ENCODE data around the gene MOG. TPM values are rescaled to one million over a fixed set of nuclear protein-coding genes. Genes with fewer than 3 reads are reported as not detected.

MOG gene
- total RNA-seq, 6 experiments from 2014 or later, result not detected

DNA sequence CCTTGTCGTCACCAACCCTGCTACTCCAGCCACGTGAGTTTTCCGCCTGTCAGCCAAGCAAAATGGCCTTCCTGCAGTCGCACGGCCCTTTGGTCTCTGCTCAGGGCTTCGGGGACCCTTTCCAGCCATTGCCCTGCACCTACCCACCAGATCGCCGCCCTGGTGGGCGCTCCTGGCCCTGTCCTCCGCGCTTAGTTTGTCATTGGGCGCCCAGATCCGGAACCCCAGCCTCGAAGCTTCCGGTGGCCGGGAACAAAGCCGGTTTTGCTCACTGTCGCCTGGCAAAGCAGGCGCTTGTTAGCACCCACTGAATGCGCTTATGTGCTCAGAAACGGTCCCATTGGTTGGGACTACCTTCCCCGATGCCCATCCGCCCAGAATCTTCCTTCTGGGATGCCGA is 23.5 kb downstream of the MOG start:
- H3K27ac Mint-ChIP-seq, result no peak overlapping the region
- H3K27me3 Mint-ChIP-seq (ENCODE audit: insufficient read depth), result peaks cover 2% of the 10 kb centered on the region
- no peak for DNase-seq
- no peaks in the 10 kb centered on the region for H3K9me3 Mint-ChIP-seq
- H3K4me3 Mint-ChIP-seq, result no peak overlapping the region
- TF ChIP-seq, protein P1, sequence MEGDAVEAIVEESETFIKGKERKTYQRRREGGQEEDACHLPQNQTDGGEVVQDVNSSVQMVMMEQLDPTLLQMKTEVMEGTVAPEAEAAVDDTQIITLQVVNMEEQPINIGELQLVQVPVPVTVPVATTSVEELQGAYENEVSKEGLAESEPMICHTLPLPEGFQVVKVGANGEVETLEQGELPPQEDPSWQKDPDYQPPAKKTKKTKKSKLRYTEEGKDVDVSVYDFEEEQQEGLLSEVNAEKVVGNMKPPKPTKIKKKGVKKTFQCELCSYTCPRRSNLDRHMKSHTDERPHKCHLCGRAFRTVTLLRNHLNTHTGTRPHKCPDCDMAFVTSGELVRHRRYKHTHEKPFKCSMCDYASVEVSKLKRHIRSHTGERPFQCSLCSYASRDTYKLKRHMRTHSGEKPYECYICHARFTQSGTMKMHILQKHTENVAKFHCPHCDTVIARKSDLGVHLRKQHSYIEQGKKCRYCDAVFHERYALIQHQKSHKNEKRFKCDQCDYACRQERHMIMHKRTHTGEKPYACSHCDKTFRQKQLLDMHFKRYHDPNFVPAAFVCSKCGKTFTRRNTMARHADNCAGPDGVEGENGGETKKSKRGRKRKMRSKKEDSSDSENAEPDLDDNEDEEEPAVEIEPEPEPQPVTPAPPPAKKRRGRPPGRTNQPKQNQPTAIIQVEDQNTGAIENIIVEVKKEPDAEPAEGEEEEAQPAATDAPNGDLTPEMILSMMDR (IDR thresholded peaks at IDR 0.05), result no peak
- H3K4me1 Mint-ChIP-seq (ENCODE audit: low read depth), result peaks cover 9% of the 10 kb centered on the region; the same call in 1 of the 2 replicates
- H3K36me3 Mint-ChIP-seq (ENCODE audit: low read depth), result no peaks in the 10 kb centered on the region

DNA sequence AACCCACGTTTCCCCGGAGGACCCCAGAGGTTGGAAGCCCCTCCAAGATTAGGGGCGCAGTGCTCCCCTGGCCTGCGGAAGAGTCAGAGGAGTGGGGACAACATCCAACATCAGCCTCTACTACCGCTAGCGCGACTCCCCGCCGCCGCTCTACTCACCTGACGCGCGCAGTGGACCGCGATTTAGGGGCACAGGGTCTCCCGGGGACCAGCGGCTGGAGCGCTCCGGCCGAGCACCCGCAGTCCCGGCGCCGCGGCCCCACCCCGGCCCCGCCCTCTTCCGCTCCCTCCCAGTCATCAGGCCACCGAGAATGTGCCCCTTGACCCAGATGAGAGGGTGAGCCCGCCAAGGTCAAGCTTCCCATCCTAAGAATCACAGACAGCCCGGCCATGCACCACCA is 24.0 kb downstream of the MOG start, which contains the start of gene ZFP57:
Gene ZFP57 (minus strand): TSS at position 249 of the 400 bp plus-strand sequence. CDS start 4,149 bp downstream, outside the sequence.
- no peaks in the 10 kb centered on the region for H3K36me3 Mint-ChIP-seq (ENCODE audit: low read depth)
- DNase-seq, result no peak
- no peak within 1 kb of the TSS for H3K27ac Mint-ChIP-seq
- peaks cover 9% of the 10 kb centered on the region; the same call in 1 of the 2 replicates for H3K4me1 Mint-ChIP-seq (ENCODE audit: low read depth)
- H3K4me3 Mint-ChIP-seq, result no peak within 1 kb of the TSS
- peaks cover 2% of the 10 kb centered on the region for H3K27me3 Mint-ChIP-seq (ENCODE audit: insufficient read depth)
- TF ChIP-seq, protein P1 (IDR thresholded peaks at IDR 0.05), result no peak
- no peaks in the 10 kb centered on the region for H3K9me3 Mint-ChIP-seq

DNA sequence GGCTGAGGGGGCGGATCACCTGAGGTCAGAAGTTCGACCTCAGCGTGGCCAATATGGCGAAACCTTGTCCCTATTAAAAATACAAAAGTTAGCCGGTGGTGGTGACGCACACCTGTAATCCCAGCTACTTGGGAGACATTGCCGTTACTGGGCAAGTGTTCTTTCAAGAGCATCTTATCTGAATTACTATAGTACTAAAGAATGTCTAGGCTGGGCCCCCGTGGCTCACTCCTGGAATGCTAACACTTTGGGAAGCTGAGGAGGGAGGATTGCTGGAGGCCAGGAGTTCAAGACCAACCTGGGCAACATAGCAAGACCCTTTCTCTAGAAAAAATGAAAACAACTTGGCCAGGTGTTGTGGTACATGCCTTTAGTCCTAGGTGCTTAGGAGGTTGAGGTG is 24.9 kb downstream of the MOG start:
- H3K27me3 Mint-ChIP-seq (ENCODE audit: insufficient read depth), result peaks cover 2% of the 10 kb centered on the region
- no peaks in the 10 kb centered on the region for H3K36me3 Mint-ChIP-seq (ENCODE audit: low read depth)
- no peak for DNase-seq
- no peaks in the 10 kb centered on the region for H3K9me3 Mint-ChIP-seq
- no peak overlapping the region for H3K27ac Mint-ChIP-seq
- peaks cover 5% of the 10 kb centered on the region; the same call in 1 of the 2 replicates for H3K4me1 Mint-ChIP-seq (ENCODE audit: low read depth)
- TF ChIP-seq, protein P1 (IDR thresholded peaks at IDR 0.05), result no peak
- no peak overlapping the region for H3K4me3 Mint-ChIP-seq

DNA sequence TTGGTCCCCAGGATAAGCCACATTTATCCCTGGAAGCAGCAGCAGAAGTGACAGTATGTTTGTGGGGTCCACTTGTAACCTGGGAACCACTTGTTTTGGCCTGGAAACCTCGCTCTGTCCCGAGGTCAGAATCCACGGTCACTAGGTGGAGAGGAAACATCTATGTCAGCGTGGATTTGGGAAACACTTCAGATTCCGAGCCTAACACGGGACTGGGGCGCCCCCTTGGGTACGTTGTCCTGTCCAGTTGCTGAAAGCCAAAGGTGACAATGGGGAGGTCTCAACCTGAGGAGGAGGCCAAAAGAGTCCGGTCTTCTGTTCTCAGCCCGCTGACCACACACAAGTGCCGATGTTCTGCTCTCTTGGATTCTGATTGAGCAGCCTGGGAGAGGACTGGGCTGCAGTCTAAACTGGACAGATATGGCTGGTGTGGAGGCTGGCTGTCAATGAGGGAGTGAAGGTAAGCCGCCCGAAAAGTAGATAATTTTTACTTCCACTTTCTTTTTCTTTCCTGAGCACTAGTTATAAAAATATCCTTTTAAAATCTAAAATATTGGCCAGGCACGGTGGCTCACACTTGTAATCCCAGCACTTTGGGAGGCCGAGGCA is 28.9 kb downstream of the MOG start:
- Mint-ChIP-seq H3K27me3 (ENCODE audit: insufficient read depth) (peaks cover 14% of the 10 kb centered on the region), H3K9me3 (no peaks in the 10 kb centered on the region), H3K27ac (no peak overlapping the region), H3K4me3 (no peak overlapping the region), H3K36me3 (ENCODE audit: low read depth) (no peaks in the 10 kb centered on the region), H3K4me1 (ENCODE audit: low read depth) (no peaks in the 10 kb centered on the region)
- TF ChIP-seq, protein P1 (IDR thresholded peaks at IDR 0.05), result peak; percentile 44; the same call in 1 of the 2 replicates
- DNase-seq, result no peak

DNA sequence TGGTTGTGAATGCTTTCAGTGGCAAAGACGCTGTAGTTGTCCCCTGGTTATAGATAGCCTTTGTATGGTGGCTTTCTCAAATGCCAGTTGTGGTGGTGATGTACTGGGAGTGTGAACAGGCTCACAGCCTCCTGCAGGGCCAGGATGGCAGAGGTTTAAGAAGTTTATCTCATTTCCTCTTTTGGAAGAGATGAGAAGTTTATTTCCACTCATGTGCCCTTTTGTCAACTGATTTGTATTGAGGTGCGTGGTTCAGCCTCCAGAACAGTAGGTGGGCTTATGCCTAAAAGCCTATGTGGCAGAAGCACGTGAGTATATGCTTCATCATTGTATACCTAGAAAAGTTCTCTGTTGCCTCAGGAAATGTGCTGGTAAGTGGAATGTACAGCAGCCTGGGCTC is 37.7 kb downstream of the MOG start:
- Mint-ChIP-seq H3K27me3 (ENCODE audit: insufficient read depth) (peaks cover 14% of the 10 kb centered on the region), H3K4me1 (ENCODE audit: low read depth) (no peaks in the 10 kb centered on the region)

More for the DNA sequence above, 37.7 kb downstream of the MOG start:
- Mint-ChIP-seq H3K27ac (no peak overlapping the region), H3K36me3 (ENCODE audit: low read depth) (no peaks in the 10 kb centered on the region), H3K9me3 (peaks cover 13% of the 10 kb centered on the region), H3K4me3 (no peak overlapping the region)
- no peak for DNase-seq
- TF ChIP-seq, protein P1 (IDR thresholded peaks at IDR 0.05), result no peak

All from HFFc6 (cell line).